T-helper 1 cell treated with Interleukin-12 subunit alpha and Interleukin-12 subunit beta and Interleukin-4 antibody, amounts not matched to agents 30 μg/mL and 1 μg/mL, for 36 hours (primary cell): ENCODE results near the gene TSPAN9.

Source experiments
- H3K27ac Mint-ChIP-seq: one replicate; pipeline ENCODE4 v1.8.0; 2021; ENCODE audit warnings: mild to moderate bottlenecking, mixed read lengths
- H3K27me3 Mint-ChIP-seq: one replicate; pipeline ENCODE4 v1.8.0; 2021; ENCODE audit warnings: low read depth, mixed read lengths
- H3K36me3 Mint-ChIP-seq: one replicate; pipeline ENCODE4 v1.8.0; 2021; ENCODE audit warnings: low read depth, mixed read lengths
- H3K4me1 Mint-ChIP-seq: one replicate; pipeline ENCODE4 v1.8.0; 2021; ENCODE audit warnings: low read depth, mixed read lengths
- H3K4me3 Mint-ChIP-seq: one replicate; pipeline ENCODE4 v1.8.0; 2021; ENCODE audit warnings: mild to moderate bottlenecking, moderate library complexity, mixed read lengths
- H3K9me3 Mint-ChIP-seq: one replicate; pipeline ENCODE4 v1.8.0; 2021; ENCODE audit warnings: mixed read lengths

The TSPAN9 gene

GRCh38 chr12:3097186-3097804 lies 20.1 kb downstream of the TSPAN9 start:
- peaks cover 25% of the 10 kb centered on the region for H3K9me3 Mint-ChIP-seq
- H3K27me3 Mint-ChIP-seq, result peaks cover 4% of the 10 kb centered on the region
- H3K4me3 Mint-ChIP-seq, result no peak overlapping the region
- peaks cover 2% of the 10 kb centered on the region for H3K4me1 Mint-ChIP-seq
- no peak overlapping the region for H3K27ac Mint-ChIP-seq
- H3K36me3 Mint-ChIP-seq, result no peaks in the 10 kb centered on the region

GRCh38 chr12:3097836-3098235 lies 20.7 kb downstream of the TSPAN9 start:
- Mint-ChIP-seq H3K27me3 (peaks cover 4% of the 10 kb centered on the region), H3K4me1 (peaks cover 2% of the 10 kb centered on the region), H3K36me3 (no peaks in the 10 kb centered on the region), H3K4me3 (no peak overlapping the region), H3K9me3 (peaks cover 25% of the 10 kb centered on the region), H3K27ac (no peak overlapping the region)

GRCh38 chr12:3098436-3098835 lies 21.3 kb downstream of the TSPAN9 start:
- Mint-ChIP-seq H3K9me3 (peaks cover 25% of the 10 kb centered on the region), H3K27ac (no peak overlapping the region), H3K36me3 (no peaks in the 10 kb centered on the region), H3K4me1 (peaks cover 2% of the 10 kb centered on the region), H3K4me3 (no peak overlapping the region), H3K27me3 (peaks cover 4% of the 10 kb centered on the region)

GRCh38 chr12:3099146-3099545 lies 22.0 kb downstream of the TSPAN9 start:
- H3K4me3 Mint-ChIP-seq, result no peak overlapping the region
- no peaks in the 10 kb centered on the region for H3K36me3 Mint-ChIP-seq
- H3K9me3 Mint-ChIP-seq, result peaks cover 25% of the 10 kb centered on the region
- peaks cover 2% of the 10 kb centered on the region for H3K4me1 Mint-ChIP-seq
- no peak overlapping the region for H3K27ac Mint-ChIP-seq
- peaks cover 4% of the 10 kb centered on the region for H3K27me3 Mint-ChIP-seq

GRCh38 chr12:3101309-3102024 lies 24.3 kb downstream of the TSPAN9 start:
- H3K4me1 Mint-ChIP-seq, result peaks cover 2% of the 10 kb centered on the region
- peaks cover 20% of the 10 kb centered on the region for H3K9me3 Mint-ChIP-seq
- no peak overlapping the region for H3K27ac Mint-ChIP-seq
- H3K4me3 Mint-ChIP-seq, result no peak overlapping the region
- H3K27me3 Mint-ChIP-seq, result peaks cover 4% of the 10 kb centered on the region
- H3K36me3 Mint-ChIP-seq, result no peaks in the 10 kb centered on the region

GRCh38 chr12:3102771-3103410 lies 25.7 kb downstream of the TSPAN9 start:
- Mint-ChIP-seq H3K9me3 (peaks cover 18% of the 10 kb centered on the region), H3K36me3 (no peaks in the 10 kb centered on the region), H3K27me3 (peaks cover 4% of the 10 kb centered on the region)

GRCh38 chr12:3103806-3104205 lies 26.6 kb downstream of the TSPAN9 start:
- H3K36me3 Mint-ChIP-seq, result no peaks in the 10 kb centered on the region
- peaks cover 12% of the 10 kb centered on the region for H3K9me3 Mint-ChIP-seq
- H3K27me3 Mint-ChIP-seq, result peaks cover 4% of the 10 kb centered on the region
- no peaks in the 10 kb centered on the region for H3K4me1 Mint-ChIP-seq
- no peak overlapping the region for H3K4me3 Mint-ChIP-seq
- H3K27ac Mint-ChIP-seq, result no peak overlapping the region

More at GRCh38 chr12:3102771-3103410, 25.7 kb downstream of the TSPAN9 start:
- Mint-ChIP-seq H3K4me1 (peaks cover under 1% of the 10 kb centered on the region), H3K27ac (no peak overlapping the region), H3K4me3 (no peak overlapping the region)

GRCh38 chr12:3105690-3106479 lies 28.7 kb downstream of the TSPAN9 start:
- Mint-ChIP-seq H3K4me1 (no peaks in the 10 kb centered on the region), H3K4me3 (no peak overlapping the region), H3K9me3 (no peaks in the 10 kb centered on the region), H3K27me3 (peaks cover under 1% of the 10 kb centered on the region), H3K27ac (no peak overlapping the region), H3K36me3 (no peaks in the 10 kb centered on the region)

GRCh38 chr12:3106579-3106978 lies 29.4 kb downstream of the TSPAN9 start:
- no peak overlapping the region for H3K4me3 Mint-ChIP-seq
- H3K27ac Mint-ChIP-seq, result no peak overlapping the region
- no peaks in the 10 kb centered on the region for H3K9me3 Mint-ChIP-seq
- H3K27me3 Mint-ChIP-seq, result peaks cover 4% of the 10 kb centered on the region
- H3K4me1 Mint-ChIP-seq, result no peaks in the 10 kb centered on the region
- H3K36me3 Mint-ChIP-seq, result no peaks in the 10 kb centered on the region

GRCh38 chr12:3107071-3107583 lies 29.9 kb downstream of the TSPAN9 start:
- H3K36me3 Mint-ChIP-seq, result no peaks in the 10 kb centered on the region
- H3K27ac Mint-ChIP-seq, result no peak overlapping the region
- H3K9me3 Mint-ChIP-seq, result no peaks in the 10 kb centered on the region
- no peak overlapping the region for H3K4me3 Mint-ChIP-seq
- H3K27me3 Mint-ChIP-seq, result peaks cover 4% of the 10 kb centered on the region
- H3K4me1 Mint-ChIP-seq, result no peaks in the 10 kb centered on the region

GRCh38 chr12:3107954-3108353 lies 30.8 kb downstream of the TSPAN9 start:
- Mint-ChIP-seq H3K9me3 (no peaks in the 10 kb centered on the region), H3K4me1 (no peaks in the 10 kb centered on the region), H3K36me3 (no peaks in the 10 kb centered on the region), H3K4me3 (no peak overlapping the region), H3K27ac (no peak overlapping the region), H3K27me3 (peaks cover 8% of the 10 kb centered on the region)

- Mint-ChIP-seq H3K9me3 (no peaks in the 10 kb centered on the region), H3K4me1 (no peaks in the 10 kb centered on the region), H3K27ac (no peak overlapping the region), H3K4me3 (no peak overlapping the region), H3K36me3 (no peaks in the 10 kb centered on the region), H3K27me3 (peaks cover 30% of the 10 kb centered on the region)
Observed at GRCh38 chr12:3110578-3110977, 33.4 kb downstream of the TSPAN9 start.

- H3K27ac Mint-ChIP-seq, result no peak overlapping the region
- no peaks in the 10 kb centered on the region for H3K4me1 Mint-ChIP-seq
- H3K9me3 Mint-ChIP-seq, result no peaks in the 10 kb centered on the region
- H3K36me3 Mint-ChIP-seq, result no peaks in the 10 kb centered on the region
- H3K4me3 Mint-ChIP-seq, result no peak overlapping the region
- H3K27me3 Mint-ChIP-seq, result peaks cover 43% of the 10 kb centered on the region
Observed at GRCh38 chr12:3113671-3114325, 36.6 kb downstream of the TSPAN9 start.

GRCh38 chr12:3114671-3115070 lies 37.5 kb downstream of the TSPAN9 start:
- no peaks in the 10 kb centered on the region for H3K4me1 Mint-ChIP-seq
- no peaks in the 10 kb centered on the region for H3K9me3 Mint-ChIP-seq
- H3K4me3 Mint-ChIP-seq, result no peak overlapping the region
- H3K36me3 Mint-ChIP-seq, result no peaks in the 10 kb centered on the region
- H3K27me3 Mint-ChIP-seq, result peaks cover 44% of the 10 kb centered on the region
- H3K27ac Mint-ChIP-seq, result no peak overlapping the region
